ENCODE results near the gene PAX5. TPM values are rescaled to one million over a fixed set of nuclear protein-coding genes. Genes with fewer than 3 reads are reported as not detected.

Gene PAX5
- polyA plus RNA-seq, 1 donor from 2014 or later = not detected

DNA sequence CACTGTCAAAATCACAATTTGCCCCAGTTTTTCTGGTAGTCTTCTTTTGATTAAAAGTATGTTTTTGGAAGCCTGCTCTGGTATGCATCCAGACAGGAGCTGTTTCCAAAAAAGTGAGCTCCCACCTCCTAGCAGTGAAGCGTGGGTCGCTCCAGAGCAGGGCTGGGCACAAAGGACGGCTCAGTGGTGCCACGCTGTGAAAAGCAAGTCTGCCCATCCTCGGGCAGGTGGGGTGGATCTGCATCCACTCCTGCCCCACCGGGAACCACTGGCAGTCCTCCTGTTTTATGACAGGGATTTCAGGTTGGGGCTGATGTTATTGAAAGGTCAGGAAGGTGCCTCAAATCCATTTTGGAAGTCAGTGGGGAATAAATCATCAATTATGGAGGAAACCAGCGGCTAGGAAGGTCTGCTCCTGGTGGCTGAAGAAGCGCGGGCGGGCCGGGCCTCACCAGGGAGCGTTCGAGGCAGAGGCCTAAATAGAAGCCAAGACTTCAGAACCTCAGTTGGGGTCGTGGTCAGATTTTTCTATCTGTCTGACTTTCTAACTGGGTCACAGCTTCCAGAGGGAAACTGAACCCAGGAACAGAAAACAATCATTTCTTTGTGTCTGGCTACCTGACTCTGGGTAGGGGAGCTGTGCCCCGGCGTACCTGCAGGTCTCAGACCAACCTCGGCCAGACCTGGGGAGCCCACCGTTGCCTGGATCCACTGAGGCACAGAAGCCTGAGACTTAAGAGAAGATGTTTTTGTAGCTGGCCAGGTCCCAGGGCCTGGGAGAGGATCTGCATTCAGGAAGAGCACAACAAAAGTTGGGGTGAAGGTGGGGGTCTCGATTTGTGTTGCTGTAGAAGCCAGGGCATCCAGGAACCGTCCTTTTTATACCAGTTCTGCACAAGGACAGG, 168.1 kb downstream of the PAX5 start:
- H3K27me3 ChIP-seq (ENCODE audit: insufficient read depth, low read depth, low read length) = no peaks in the 10 kb centered on the region
- TF ChIP-seq EZH2 (IDR thresholded peaks at IDR 0.05; ENCODE audit: borderline replicate concordance, insufficient read depth, low read length, poor library complexity, severe bottlenecking) (no peak), TAF1 (IDR thresholded peaks at IDR 0.05; ENCODE audit: low read depth) (no peak), EP300 (conservative IDR thresholded peaks at IDR 0.05; ENCODE audit: poor library complexity, severe bottlenecking) (no peak), SMC3 (conservative IDR thresholded peaks at IDR 0.05; ENCODE audit: poor library complexity) (no peak), POLR2AphosphoS5 (IDR thresholded peaks at IDR 0.05) (no peak), RAD21 (conservative IDR thresholded peaks at IDR 0.05) (no peak), MXI1 (conservative IDR thresholded peaks at IDR 0.05; ENCODE audit: poor library complexity, severe bottlenecking) (no peak)
- TF ChIP-seq, protein P1, sequence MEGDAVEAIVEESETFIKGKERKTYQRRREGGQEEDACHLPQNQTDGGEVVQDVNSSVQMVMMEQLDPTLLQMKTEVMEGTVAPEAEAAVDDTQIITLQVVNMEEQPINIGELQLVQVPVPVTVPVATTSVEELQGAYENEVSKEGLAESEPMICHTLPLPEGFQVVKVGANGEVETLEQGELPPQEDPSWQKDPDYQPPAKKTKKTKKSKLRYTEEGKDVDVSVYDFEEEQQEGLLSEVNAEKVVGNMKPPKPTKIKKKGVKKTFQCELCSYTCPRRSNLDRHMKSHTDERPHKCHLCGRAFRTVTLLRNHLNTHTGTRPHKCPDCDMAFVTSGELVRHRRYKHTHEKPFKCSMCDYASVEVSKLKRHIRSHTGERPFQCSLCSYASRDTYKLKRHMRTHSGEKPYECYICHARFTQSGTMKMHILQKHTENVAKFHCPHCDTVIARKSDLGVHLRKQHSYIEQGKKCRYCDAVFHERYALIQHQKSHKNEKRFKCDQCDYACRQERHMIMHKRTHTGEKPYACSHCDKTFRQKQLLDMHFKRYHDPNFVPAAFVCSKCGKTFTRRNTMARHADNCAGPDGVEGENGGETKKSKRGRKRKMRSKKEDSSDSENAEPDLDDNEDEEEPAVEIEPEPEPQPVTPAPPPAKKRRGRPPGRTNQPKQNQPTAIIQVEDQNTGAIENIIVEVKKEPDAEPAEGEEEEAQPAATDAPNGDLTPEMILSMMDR (IDR thresholded peaks at IDR 0.05; ENCODE audit: poor library complexity, severe bottlenecking) = no peak
- TF ChIP-seq, protein P2, sequence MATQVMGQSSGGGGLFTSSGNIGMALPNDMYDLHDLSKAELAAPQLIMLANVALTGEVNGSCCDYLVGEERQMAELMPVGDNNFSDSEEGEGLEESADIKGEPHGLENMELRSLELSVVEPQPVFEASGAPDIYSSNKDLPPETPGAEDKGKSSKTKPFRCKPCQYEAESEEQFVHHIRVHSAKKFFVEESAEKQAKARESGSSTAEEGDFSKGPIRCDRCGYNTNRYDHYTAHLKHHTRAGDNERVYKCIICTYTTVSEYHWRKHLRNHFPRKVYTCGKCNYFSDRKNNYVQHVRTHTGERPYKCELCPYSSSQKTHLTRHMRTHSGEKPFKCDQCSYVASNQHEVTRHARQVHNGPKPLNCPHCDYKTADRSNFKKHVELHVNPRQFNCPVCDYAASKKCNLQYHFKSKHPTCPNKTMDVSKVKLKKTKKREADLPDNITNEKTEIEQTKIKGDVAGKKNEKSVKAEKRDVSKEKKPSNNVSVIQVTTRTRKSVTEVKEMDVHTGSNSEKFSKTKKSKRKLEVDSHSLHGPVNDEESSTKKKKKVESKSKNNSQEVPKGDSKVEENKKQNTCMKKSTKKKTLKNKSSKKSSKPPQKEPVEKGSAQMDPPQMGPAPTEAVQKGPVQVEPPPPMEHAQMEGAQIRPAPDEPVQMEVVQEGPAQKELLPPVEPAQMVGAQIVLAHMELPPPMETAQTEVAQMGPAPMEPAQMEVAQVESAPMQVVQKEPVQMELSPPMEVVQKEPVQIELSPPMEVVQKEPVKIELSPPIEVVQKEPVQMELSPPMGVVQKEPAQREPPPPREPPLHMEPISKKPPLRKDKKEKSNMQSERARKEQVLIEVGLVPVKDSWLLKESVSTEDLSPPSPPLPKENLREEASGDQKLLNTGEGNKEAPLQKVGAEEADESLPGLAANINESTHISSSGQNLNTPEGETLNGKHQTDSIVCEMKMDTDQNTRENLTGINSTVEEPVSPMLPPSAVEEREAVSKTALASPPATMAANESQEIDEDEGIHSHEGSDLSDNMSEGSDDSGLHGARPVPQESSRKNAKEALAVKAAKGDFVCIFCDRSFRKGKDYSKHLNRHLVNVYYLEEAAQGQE (IDR thresholded peaks at IDR 0.05; ENCODE audit: borderline replicate concordance) = no peak
- H3K79me2 ChIP-seq (replicated peaks; ENCODE audit: insufficient read depth, low read length) = no peaks in the 10 kb centered on the region
- no peaks in the 10 kb centered on the region for H3K9me2 ChIP-seq (ENCODE audit: insufficient read depth, low read length)
- H3K27ac ChIP-seq (ENCODE audit: low read length) = no peak overlapping the region
- no peak overlapping the region for H2AFZ ChIP-seq (ENCODE audit: low read depth, low read length)
- no peak overlapping the region for H3K4me2 ChIP-seq (ENCODE audit: low read length)
- no peaks in the 10 kb centered on the region for H4K20me1 ChIP-seq (ENCODE audit: insufficient read depth)
- H3F3A ChIP-seq (ENCODE audit: insufficient read depth, low read length, poor library complexity, severe bottlenecking) = no peaks in the 10 kb centered on the region
- no peaks in the 10 kb centered on the region for H3K9me3 ChIP-seq (ENCODE audit: low read length)
- H3K9ac ChIP-seq (ENCODE audit: low read length) = no peak overlapping the region
- H3K4me3 ChIP-seq (ENCODE audit: low read length) = no peak overlapping the region
- no peaks in the 10 kb centered on the region for H3K36me3 ChIP-seq (ENCODE audit: insufficient read depth, low read length)

GRCh38 chr9:36864491-36865410, 169.3 kb downstream of the PAX5 start:
- Histone ChIP-seq H3K4me3 (ENCODE audit: low read length) (peak overlapping the region; percentile 37), H3K9ac (ENCODE audit: low read length) (peak overlapping the region; percentile 47), H3K79me2 (replicated peaks; ENCODE audit: insufficient read depth, low read length) (no peaks in the 10 kb centered on the region)

More at GRCh38 chr9:36864491-36865410, 169.3 kb downstream of the PAX5 start:
- no peaks in the 10 kb centered on the region for H4K20me1 ChIP-seq (ENCODE audit: insufficient read depth)
- H3K36me3 ChIP-seq (ENCODE audit: insufficient read depth, low read length) = no peaks in the 10 kb centered on the region
- no peak overlapping the region for H3K4me2 ChIP-seq (ENCODE audit: low read length)
- TF ChIP-seq MXI1 (conservative IDR thresholded peaks at IDR 0.05; ENCODE audit: poor library complexity, severe bottlenecking) (no peak), TAF1 (IDR thresholded peaks at IDR 0.05; ENCODE audit: low read depth) (no peak), EP300 (conservative IDR thresholded peaks at IDR 0.05; ENCODE audit: poor library complexity, severe bottlenecking) (peak; percentile 46)
- no peaks in the 10 kb centered on the region for H3F3A ChIP-seq (ENCODE audit: insufficient read depth, low read length, poor library complexity, severe bottlenecking)
- peak overlapping the region; percentile 17 for H3K27ac ChIP-seq (ENCODE audit: low read length)
- H3K9me2 ChIP-seq (ENCODE audit: insufficient read depth, low read length) = no peaks in the 10 kb centered on the region
- H3K27me3 ChIP-seq (ENCODE audit: insufficient read depth, low read depth, low read length) = no peaks in the 10 kb centered on the region
- H3K9me3 ChIP-seq (ENCODE audit: low read length) = no peaks in the 10 kb centered on the region
- H2AFZ ChIP-seq (ENCODE audit: low read depth, low read length) = peak overlapping the region; percentile 59
